ENCODE results near the gene RCAN2.

RCAN2 gene

DNA sequence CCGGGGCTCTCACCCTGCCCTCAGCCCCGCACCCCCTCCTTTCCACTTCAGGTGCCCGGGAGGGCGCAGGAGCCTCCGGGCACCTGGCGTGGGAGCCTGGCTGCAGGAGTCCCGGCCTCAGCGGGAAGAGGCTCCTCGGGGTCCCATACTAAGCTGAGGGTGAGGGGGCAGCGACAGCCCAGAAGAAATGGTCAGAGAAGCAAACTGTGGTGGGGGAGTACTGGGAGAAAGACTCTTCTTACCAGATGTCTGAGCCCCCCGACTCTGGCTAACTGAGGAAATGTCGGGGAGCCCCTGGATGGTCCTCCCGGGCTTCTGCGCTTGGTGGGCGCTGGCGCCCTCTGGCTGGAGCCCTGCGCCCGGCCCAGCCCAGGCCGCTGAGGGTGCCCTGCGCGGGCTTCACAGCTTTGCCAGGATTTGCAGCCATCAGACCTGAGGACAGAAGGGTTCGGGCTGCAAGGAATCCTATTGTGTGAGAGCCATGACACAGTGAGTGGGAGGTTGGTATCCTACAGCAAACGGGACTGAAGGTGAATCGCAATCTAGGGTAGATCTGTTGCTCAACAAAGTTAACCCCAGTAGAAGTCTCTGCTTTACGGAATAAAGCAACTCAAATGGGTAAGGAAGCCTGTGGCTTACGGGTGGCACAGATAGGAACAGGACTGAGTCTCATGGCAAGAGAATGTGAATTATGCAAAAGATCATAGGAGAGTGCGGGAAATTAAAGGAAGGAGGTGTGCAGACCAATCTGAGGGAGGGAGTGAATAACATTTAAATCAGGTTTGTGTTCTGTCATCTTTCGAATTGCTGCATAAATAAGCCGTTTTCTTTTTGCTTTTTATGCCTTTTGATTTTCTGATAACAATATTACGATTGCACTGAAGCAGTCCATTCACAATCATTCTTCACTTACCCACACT is 639 bp upstream of the RCAN2 start:
- DNase-seq (ENCODE audit: low read depth), result no peak

DNA sequence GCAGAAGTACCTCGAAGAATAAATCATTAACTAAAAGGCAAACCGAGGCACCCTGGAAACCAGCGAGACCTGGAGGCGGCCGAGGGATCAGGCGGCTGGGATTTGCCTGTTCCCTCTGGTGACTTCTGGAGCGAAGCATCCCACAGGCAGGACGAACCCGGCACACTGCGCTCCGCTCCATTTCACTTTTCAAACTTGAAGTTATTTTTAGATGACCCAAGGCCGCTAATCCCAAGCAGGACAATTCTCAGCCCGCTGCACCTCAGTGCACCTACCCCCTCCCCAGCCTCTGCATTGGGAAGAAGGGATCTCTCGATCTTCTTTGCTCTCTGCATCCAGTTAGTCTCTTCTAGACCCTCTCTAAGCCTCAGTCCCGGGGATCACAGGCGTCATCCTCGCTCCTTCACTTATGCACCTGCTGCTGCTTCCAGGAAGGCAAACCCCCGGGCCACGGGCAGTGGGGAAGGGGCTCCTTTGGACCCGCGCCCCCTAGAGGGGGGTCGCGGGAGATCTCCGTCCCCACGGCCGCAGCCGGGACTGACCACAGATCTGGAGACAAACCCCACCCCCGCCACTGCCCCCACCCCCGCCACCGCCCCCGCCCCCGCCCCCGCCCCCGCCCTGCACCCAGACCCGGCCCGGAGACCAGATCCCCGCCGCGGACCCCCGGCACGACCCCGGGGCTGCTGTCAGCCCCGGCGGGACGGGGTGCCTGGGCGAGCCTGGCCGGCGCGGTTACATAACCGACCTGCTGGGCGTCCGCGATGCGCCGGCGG is 636 bp downstream of the RCAN2 start:
- DNase-seq (ENCODE audit: low read depth), result no peak

DNA sequence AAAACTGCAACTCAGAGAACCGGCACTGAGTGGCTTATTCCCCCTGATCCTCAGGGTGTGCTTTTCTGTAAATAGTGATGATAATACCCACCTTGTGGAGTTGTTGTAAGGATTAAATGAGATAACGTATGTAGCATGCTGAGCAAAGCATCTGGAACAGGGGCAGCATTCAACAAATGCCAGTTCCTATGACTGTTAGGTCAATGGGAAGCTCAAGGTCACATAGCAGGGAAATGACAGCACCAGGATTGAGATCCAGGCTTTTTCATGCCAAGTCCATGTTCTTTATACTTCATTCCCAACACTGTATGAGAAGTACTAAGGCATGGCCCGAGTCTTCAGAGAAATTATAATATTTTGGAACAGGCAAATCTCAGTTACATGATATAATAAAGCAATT is 5.1 kb downstream of the RCAN2 start:
- DNase-seq (ENCODE audit: low read depth), result no peak

DNA sequence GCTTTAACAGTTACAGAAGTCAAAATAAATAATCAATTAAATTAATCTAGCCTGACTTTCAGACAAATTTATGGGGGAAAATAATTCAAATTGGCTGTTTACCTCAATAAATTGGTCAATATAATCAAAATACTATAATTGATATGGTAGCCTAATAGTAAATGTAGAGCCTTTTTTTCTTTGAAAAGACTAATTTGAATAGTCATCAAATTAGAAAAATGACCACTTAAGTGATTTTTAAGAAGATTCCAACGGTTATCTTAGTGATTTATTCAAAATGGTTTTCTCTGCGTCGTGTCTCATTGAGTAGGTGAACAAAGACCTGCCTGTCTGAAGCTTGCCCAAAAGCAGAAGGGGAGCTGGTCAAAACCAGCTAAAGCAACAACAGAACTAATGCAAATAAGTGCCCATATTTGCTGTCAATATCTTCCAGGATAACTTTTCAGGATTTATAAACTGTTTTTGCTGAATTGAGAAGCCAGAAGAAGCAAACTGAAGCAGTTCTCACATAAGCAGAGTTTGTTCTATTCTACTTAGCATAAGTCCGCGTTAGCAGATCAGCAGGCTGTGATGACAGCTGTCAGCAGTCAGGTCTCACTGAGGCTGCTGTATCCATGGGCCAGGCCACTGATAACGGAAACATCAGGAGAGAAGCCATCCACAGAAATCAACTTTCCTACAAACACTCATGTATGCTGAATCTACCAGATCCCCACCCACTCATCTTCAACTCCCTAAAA is 7.0 kb downstream of the RCAN2 start:
- DNase-seq (ENCODE audit: low read depth), result no peak

DNA sequence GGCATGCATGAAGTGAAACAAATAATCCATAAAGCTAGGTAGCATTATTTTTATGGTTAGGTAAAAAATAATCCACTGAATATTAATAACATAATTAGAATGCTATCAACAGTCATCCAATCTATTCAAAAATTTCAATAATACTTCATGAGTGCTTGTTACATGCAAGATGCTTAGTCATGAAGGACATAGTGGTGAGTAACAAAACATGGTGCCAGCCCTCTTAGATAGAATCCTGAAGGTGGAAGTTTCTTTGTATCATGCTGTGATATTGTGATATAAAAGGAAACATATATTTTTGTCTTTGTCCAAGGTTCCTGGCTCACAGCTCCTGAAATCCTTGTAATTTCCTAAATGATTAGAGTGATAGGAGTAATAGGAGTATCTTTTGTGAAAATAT is 14.9 kb downstream of the RCAN2 start:
- no peak for DNase-seq (ENCODE audit: low read depth)

DNA sequence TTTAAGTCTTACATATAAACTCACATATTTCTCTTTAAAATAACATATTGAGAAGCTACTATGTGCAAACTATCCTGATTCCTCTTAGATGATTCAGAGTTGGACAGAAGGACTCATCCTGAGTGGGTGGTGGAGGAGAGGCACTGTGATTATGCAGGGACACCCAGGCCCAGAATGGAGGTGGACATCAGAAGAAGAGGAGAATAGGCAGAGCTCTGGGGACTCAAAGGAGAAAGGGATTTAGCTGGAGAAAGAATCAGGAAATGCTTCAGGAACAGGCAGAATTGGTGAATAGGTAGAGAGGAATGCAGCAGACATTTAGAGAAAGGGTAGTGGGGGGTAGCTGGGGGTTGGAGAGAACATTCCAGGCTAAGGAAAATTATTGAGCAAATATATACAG is 17.4 kb downstream of the RCAN2 start:
- no peak for DNase-seq (ENCODE audit: low read depth)

DNA sequence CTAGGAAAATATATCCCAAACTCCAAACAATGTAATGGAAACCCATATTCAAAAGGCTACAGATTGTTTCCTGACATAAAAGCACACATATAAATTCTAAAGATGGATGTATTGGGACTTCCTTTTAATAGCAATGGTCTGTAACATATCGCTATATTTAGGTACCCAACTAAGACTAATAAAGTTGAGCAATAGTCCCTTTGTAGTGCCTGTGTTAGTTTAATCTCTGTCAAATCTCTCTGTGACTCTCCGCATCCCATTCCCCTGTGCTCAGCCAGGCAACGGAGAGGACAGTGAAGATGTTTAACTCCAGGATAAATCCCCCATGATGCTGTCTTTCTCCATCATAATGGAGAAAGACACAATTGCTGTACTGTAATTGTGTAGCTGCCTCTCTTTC is 19.0 kb downstream of the RCAN2 start:
- no peak for DNase-seq (ENCODE audit: low read depth)

DNA sequence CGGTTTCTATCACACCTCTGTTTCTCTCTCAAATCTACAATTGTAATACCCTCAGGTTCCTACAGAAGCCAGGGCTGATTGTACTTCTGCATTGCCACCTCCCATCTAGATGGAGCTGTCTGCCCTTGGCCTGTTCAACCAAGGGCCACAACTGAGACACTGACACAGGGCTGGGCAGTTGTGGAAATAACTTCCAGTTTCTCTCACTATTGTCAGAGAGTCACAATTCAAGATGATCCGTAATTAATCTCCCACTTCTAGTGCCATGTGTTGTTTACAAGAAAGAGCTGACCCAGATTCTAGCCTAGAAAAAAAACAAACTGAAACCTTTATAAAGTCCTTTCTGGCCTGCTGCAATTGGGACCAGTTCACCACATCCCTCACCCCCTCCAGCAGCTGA is 22.2 kb downstream of the RCAN2 start:
- DNase-seq (ENCODE audit: low read depth), result no peak

DNA sequence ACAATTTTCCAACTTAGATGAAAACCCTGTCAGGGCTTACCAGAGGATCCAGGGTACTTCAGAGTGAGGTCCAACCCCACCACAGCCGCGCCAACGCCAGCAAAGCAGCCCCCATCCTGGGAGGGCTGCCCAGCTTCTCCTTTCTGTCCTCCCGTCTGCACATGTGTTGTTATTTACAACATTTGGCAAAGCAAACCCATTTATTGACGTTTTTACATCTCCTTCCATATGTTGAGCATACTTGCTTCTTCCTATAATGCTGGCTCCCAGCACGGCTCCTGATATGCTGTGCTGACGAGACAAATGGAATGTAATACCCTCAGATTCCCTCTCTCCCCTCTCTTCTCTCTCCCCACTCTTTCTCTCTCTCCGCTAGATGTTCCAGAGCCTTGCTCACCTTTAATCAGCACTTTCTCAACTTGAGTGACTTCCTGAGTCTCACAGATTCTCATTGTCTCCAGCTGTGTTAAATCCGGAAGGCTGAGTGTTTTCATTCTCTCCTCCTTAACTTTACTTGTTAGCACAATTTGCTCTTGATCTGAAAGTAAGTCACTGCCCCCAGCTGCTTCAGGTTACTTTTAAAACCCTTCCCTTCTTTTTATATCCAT is 22.7 kb downstream of the RCAN2 start:
- no peak for DNase-seq (ENCODE audit: low read depth)

DNA sequence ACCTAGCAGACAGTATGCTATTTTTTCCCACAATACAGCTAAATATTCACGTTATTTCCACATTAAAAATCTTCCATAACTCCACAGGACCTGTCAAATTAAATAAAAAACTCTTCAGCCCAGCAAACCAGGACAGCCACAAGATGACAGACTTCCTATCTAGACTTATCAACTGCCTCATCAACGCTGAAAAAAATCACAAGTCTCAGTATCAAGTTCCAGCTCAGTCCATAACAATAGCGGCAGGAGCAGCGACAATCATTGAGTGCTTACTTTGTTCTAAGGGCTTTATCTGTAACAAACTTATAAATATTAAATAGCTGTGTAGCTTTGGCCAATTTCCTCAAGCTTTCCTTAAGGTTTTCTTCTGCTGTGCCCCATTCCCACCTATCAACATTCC is 24.7 kb downstream of the RCAN2 start:
- no peak for DNase-seq (ENCODE audit: low read depth)

DNA sequence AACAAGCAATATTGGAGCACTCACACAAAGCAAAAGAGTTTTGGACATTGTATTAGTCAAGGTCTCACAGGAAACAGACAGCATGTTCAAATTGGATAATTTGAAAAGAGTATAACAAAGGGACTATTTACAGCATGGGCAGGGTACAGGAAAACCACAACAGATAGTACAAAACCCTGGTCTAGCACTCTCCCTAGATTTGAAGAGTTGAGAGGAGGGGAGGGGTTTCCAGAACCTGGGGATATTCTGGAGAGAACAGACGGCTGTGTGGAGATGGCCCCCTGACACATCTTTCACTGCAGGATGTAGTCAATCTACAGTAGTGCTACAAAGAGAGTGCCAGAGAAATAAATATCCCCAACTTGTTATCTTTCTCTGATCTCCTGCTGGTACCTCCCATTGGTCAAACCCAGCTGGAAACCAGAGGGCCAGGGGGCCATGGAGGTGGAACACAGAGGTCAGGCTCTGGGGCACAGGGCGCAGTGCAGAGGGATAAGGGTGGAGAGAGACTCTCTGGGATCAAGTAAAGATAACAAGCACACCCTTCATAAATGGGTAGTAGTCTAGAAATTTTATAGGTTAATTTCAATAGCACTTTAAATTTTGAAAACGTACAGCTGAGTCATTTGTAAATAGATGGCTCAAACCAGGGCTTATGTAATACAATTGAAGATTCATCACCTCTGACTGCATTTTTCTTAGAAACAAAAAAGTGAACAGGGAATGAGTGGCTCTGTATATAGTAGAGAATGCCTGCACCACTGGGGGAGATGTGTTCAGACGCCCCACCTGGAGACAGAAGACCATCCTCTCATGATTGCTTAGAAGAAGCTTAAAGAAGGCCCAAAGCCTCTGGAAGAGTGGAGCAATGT is 25.7 kb downstream of the RCAN2 start:
- no peak for DNase-seq (ENCODE audit: low read depth)

DNA sequence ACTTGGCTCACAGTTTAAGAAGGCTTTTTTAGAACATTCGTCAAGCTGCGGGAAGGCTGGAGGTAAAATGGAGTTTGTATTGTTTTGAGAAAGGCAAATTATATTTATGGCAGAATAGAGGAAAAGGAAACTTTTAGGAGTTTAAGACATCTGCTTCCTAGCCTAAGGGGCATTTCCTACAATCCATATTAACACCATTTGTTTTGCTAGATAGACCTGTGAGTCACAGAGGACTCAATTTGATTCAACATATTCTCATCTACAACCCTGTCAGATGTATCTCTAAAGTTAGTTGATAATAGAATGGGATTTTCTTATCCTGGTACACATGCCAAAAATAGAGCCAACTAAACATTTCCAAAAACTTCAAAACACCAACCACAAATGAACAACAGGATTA is 35.0 kb downstream of the RCAN2 start:
- DNase-seq (ENCODE audit: low read depth), result no peak

DNA sequence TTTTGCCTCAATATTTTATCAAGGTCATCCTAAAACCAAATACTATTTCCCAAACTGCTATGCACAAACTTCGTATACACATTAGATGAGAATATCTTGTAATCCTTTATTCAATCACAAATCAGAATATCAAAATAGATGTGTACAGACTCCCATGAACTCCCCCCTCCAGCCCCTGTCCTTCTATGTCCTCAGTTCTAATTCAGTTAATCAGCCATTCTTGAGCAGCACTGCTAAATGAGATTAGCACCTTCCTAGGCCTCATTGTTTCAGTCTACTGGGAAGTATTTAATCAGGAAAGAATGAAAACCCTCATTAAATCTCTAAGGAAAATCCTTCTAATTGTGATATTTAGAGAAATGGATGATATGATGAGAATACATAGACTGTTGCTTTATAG is 36.6 kb downstream of the RCAN2 start:
- DNase-seq (ENCODE audit: low read depth), result no peak

DNA sequence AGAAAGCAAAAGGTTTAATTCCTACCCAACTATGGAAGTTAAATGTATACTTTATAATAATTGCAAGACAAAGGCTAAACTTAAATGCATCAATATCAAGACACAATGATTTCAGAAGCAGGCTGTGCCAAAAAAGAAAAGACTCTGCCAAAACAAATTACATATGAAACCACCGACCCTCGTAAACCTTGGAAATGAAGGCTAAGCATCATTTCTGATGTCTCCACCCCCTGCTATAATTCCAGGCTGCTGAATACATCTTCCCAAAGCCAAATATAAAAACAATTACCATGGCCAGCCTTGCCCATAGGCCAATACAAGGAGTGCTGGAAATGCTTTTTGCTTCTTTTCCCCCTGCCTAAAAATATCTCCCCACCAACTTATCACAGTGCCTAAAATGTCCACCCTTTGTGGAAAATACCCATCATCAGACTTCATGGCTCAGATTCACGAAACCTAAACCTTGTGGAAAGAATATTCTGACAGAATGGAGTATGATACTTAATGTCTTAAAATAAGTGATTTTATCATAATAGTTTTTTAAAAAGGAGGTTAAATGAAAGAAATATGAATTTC is 37.4 kb downstream of the RCAN2 start:
- no peak for DNase-seq (ENCODE audit: low read depth)

DNA sequence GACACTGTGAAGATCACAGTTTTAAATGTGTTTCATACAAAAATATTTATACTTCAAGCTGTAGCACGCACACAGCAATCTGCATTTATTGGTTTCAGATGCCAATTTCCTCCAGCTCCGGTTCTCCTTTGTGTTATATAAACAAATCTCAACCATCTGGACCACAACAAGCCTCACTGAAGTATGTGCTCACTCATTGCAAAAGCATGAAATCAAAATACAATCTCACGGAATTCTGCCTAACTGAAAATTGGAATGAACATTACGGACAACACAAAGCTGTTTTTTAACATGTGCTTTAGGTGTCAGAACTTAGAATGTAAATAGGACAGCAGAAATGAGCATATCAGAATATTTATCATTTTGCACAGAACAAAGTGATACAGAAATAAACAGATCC is 38.0 kb downstream of the RCAN2 start:
- DNase-seq (ENCODE audit: low read depth), result no peak

DNA sequence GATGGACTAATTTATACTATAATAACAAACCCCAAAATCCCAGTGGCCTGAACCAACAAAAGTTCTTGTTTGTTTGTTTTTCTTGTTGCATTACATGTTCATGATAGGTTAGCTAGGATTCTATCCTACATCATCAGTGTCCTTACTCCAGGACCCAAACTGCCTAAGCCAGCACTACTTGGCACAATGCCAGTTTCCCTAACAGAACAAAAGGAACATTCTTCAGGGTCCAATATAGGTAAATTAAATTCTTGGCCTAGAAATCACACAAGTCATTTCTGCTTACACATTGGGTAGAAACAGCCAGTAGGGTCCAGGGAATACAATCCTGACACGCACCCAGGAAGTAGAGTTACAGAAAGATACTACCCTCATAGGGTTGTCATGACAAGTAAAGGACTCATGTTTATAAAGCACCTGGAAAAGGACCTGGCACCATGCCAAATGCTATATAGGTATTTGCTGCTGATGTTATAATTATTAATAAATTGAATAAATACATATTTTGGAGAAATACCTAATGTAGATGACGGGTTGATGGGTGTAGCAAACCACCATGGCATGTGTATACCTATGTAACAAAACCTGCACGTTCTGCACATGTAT is 38.8 kb downstream of the RCAN2 start:
- no peak for DNase-seq (ENCODE audit: low read depth)

DNA sequence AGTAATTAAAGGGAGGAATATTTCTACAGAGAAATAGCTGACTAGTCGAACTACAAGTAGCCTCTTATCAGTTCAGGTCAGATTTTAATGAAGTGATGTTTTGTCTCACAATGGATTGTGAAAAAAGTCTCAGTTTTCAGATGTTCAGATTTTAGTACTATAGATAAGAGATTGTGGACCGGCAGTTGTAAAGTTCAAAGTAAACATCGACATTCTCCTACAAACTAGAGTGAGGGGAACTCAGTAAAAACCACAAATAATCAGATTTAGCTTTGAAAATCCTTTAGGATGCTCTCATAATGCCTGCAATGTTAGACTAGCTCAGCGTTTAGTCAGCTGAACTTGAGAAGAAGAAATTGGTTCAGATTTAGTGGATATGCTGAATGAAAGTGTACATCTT is 39.9 kb downstream of the RCAN2 start:
- no peak for DNase-seq (ENCODE audit: low read depth)

DNA sequence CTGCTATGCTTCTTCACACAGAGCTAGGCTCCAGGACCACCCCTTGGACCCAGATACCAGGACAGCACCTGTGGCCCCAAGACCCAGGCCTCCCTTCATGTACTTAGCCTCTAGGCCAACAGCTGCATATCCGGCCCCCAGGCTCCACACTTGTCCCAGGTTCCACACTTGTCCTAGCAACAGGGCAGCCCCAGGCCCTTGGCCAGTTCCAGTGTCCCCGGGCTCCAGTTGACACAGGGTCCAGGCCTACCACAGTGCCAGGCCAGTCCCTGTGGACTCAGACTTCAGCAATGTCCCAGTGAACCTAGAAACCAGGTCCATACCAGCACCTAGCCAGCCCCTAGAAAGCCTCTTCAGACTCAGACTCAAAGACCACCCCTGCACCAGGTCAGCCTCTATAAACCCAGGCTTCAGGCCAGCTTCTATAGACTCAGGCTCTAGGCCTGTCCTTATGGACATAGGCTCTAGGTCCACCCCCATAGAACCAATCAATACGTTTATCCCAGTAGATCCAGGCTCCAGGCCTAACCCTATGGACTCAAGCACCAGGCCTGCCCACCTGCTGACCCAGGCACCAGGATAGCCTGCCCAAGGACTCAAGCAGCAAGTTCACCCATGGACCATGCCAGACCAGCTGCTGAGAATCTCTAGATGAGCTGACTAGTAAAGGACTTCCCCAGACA is 46.3 kb downstream of the RCAN2 start:
- no peak for DNase-seq (ENCODE audit: low read depth)

DNA sequence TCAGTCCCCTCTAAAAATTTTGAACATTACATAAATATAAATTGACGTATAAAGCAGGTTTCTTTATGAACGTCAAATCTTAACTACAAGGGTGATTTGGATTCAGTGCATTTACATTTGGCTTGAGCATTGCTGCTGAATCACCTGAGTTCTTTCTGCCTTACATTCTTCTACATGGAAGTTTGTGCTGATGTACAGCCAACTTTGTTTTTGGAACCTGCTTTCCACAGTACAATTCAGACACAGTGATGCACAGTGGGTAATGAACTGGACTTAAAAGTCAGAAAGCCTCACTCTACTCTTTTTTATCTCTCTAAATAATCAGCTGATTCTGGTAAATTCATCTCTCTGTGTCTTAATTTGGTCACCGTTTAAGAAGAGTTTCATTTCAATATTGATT is 47.6 kb downstream of the RCAN2 start:
- no peak for DNase-seq (ENCODE audit: low read depth)

DNA sequence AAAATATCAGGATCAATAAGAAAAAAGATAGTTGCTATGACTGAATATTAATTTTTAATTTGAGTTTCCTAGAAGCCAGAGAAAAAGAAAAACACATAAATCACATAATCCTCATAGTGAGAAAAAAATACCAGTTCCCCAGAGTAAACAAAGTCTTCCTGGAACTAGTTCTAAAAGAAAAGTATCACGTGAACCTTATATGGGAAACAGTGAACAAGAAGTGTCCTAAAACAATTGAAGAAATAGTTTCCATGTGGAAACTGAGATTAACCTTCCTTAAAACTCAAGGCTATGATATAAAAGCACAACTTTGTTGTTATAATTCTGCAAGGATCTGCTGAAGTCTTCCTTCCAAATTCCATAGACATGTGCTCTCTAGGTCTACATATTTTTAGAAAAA is 50.6 kb downstream of the RCAN2 start:
- DNase-seq (ENCODE audit: low read depth), result no peak

Measured in activated gamma-delta T cell treated with anti-CD3 and anti-CD28 coated beads, Interleukin-2, amount 50 U/mL, for 16 hours (primary cell).